GM19238 (cell line): Measurements from ENCODE around the gene CDC20.
"Not testable (repeated sequence)": the region's sequence is repeated elsewhere in the genome, so short reads cannot be mapped to it uniquely, and the experiment has no call there.

Experiments
- DNase-seq: peaks from one replicate; pipeline ENCODE4 v3.0.0; 2011; ENCODE audit warnings: low spot score; ENCODE audit not compliant: insufficient read length

Gene CDC20

GRCh38 chr1:43357251-43357650 lies 1.5 kb upstream of the CDC20 start:
- no peak for DNase-seq

DNA sequence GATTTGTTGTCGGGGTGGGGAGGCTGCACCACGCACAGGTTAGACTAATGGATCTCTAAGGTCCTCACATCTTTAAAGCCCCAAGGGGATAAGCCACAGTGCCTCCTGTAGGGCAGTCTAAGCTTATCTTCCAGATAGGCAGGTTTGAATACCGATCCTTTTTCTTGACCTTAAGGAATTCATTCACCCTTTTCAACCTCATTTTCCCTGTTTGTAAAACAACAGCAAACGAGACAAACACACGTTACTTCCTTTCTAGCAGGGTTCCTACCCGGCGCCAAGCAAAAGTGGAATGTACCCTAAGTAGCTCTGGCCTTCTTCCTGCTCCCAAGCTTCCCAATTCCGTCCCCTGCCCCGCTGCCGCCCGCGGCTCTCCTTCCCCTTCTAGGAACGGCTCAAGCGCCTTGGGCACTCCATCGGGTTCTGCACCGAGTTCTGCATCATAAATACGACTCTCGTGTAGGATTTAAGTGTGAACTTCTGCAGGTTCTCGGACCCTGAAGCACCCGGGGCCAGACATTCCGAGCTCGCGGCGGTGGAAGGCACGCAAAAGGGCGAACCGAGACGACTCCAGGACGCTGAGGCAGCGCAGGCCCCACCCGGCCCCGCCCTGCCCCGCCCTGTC lies 548 bp upstream of the CDC20 start:
- peak; percentile 40 for DNase-seq

DNA sequence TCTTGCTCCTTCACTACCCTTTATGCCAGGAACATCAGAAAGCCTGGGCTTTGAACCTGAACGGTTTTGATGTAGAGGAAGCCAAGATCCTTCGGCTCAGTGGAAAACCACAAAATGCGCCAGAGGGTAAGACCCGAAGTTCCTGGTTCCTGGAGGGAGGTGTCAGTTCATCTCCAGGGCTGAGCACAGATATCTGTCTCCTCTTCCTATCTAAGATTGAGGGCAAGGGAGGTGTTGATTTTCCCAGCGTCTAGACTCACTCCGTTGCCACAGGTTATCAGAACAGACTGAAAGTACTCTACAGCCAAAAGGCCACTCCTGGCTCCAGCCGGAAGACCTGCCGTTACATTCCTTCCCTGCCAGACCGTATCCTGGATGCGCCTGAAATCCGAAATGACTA lies 915 bp downstream of the CDC20 start:
- DNase-seq = no peak

GRCh38 chr1:43360616-43361015 lies 1.8 kb downstream of the CDC20 start:
- no peak for DNase-seq

DNA sequence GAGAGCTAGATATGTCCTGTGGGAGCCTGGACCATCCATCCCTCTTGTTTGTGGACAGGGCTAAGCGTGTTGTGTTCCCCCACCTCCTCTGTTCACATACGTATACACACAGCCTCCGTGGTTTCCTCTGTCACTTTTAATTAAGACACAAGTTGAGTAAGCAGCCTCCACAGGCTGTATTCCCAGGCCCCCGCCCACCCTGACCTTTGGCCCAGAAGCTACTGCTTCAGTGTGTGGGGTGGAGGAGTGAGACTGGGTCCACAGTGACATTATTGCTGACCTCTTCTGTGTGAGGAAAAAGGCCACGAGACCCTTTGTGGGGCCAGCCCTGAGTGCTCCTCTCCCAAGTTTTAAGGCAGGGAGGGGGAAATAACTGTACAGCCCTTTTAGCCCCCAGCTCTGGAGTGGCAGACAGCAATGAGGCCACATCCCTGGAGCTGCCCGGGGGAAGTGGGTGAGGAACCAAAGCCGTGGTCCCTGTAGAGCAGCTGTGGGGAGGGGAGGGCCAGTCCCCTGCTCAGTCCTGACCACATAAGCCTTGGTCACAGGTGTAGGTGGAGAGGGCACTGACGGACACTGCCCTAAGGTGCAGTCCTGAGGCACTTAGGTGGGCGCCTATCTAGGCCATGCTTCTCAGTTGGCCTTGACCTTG lies 4.6 kb downstream of the CDC20 start:
- no peak for DNase-seq

- no peak for DNase-seq
Observed at GRCh38 chr1:43363935-43364525, 5.2 kb downstream of the CDC20 start.

- no peak for DNase-seq
Observed at GRCh38 chr1:43365678-43366077, 6.9 kb downstream of the CDC20 start.

DNA sequence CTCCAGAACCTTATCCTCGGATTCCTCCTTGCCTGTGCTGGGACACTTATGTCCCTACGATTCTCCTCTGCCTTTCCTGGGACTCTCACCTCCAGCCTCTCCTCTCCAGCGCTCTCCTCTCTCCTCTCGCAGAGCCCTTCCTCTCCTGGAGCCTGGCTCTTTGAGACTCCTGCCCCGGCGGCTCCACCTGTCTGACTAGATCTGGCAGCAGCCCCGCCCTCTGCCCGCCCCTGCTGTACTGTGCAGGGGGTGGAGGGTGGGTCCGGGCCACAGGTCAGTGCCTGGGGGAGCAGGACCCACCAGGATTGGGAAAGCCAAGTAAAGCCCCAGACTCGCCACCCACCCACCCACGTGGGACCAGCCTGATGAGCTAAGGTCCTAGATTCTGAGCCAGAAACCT lies 7.4 kb downstream of the CDC20 start:
- DNase-seq = no peak

DNA sequence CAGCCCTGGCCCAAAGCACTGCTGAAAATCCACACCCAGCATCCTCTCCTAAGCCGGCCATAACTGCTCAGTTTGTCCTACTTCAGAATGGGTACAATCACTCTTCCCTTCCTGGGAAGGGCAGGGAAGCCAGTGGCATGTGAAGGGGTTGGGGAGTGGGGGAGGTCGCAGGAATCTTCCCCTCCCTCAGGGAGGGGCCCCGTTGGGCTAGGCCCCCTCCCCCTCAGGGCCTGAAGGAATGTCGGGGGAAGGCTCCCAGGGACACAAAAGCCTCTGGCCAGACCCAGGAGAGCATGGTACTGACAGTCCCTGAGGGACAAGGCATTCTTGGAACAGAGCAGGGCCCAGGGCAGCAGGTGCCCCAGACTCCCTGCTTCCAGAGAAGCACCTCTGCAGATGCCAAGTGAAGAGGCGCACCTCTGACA lies 7.8 kb downstream of the CDC20 start:
- DNase-seq = no peak

GRCh38 chr1:43367026-43367903 lies 8.5 kb downstream of the CDC20 start:
- DNase-seq = peak; percentile 76

DNA sequence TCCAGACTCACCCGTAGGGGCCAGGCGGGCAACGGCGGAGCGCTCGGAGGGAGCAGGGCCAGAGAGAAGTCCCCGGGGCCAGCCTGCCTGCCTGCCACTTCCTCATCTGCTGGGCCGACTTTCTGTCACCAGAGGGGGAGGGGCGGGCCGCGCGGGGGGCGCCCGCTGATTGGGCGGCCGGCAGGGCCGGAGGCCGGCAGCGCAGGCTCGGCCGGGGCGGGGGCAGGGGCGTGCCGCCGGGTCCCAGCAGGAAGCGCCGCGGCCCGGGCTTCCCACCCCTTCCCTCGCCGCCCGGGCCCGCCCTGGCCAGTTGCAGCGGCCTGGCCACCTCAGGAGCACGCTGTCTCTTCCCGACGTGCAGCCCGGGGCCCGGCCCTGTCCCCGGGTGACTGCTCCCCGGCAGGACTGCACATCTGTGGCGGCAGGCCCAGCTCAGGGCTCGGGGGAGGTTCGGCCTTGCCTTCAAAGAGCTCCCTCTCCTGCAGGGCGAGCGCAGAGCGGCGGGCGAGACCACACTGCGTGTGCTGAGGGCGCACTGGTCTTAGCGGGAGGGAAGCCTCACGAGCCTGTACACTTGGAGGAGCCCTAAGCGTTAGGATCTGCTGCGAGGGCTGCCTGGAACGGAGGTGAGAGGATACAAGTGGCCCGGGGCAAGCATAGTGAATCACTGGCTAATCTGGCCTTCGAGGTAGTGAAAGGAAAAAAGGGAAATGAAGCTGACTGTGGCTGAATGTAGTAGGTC lies 9.3 kb downstream of the CDC20 start, which contains the start of gene ELOVL1:
Gene ELOVL1, minus strand, starts transcription at position 108 of the 742 bp plus-strand sequence. CDS start 2,402 bp downstream, outside the sequence.
- DNase-seq = peak; percentile 97

- no peak for DNase-seq
Observed at GRCh38 chr1:43368646-43369020, 9.9 kb downstream of the CDC20 start.

- not testable (repeated sequence) for DNase-seq
Observed at GRCh38 chr1:43369779-43370178, 11.0 kb downstream of the CDC20 start.

- no peak for DNase-seq
Observed at GRCh38 chr1:43370564-43370963, 11.8 kb downstream of the CDC20 start.

DNA sequence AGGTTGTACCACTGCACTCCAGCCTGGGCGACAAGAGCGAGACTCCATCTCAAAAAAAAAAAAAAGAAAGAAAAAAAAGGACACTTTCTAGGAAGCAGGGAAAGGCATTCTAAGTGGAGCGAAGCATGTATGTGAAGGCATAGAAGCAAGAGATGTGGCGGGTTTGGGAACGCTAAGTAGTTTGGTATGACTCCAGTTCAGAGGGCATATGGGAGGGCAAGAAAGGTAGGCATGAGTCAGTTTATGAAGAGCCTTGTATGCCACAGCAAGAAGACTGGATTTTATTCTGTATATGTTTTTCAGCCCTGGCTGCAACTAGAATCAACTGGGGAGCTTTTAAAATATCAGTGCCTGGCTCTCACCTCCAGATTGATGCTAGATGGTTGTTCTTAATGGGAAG lies 13.4 kb downstream of the CDC20 start:
- DNase-seq = no peak

GRCh38 chr1:43373066-43373940 lies 14.5 kb downstream of the CDC20 start:
- no peak for DNase-seq

DNA sequence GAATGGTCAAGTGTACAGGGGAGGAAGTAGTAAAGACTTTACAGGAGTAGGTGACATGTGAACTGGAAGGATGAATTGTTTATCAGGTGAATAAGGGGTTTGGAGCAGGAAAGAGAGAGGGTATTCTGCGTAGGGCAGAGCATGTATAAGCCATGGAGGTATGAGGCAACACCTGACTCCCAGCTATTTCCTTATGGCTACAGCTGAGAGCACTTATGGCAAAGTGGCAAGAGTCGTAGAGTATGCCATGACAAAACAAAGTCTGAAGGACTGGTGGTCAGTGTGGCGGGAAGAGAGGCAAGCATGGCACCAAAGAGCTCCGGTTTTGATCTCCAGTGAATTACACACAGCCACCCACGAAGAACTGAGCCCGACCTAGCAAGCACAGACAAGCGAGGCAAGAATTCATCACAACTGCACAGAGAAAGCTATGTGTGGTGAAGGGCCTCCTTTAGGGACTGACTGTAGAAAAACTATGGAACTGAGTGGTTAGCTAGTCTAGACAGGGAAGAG lies 18.0 kb downstream of the CDC20 start:
- no peak for DNase-seq

- no peak for DNase-seq
Observed at GRCh38 chr1:43377831-43378230, 19.1 kb downstream of the CDC20 start.

DNA sequence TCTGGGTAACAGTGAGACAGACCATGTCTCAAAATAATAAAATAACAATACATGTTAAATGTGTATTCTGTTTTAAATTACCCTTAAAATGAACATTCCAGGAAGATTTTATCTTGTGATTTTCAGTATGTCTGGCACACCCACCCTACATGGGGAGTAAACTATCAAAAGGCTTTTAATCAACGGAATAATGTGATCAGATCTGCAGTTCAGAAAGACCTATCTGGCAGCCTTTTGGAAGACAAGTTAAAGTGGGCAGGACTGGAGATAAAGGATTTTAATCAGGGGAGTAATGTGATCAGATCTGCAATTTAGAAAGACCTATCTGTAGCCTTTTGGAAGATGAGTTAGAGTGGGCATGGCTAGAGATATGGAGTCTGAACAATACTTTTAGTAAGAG lies 20.7 kb downstream of the CDC20 start:
- no peak for DNase-seq

DNA sequence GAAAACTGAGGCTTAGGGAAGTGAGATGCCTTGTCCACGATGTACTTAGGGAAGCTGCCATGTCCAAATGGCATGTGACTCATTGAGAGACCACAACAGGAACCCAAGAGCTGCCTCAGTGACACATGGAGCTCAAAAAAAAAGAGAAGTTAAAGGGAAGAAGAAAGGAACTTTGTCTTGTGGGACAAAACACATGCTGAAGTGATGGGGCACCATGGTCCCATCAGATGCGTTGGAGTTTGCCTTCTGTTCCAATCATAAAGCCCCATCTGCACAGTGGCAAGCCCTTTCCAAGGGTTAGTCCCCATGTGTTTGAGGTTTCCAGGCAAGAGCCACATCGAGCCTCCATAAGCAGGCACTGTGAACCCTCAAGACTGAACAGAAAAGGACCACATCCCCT lies 22.8 kb downstream of the CDC20 start:
- DNase-seq = no peak
